HAP-1 (cell line): ENCODE measurements around the gene MYDGF.
"Not testable (repeated sequence)": the region's sequence is repeated elsewhere in the genome, so short reads cannot be mapped to it uniquely, and the experiment has no call there.

Experiments
- DNase-seq, 2 experiments: peaks; one replicate each; pipeline ENCODE4 v3.0.0-alpha.2; 2016 to 2020; ENCODE audit warnings: low spot score in 2 of 2
- H3K27me3 ChIP-seq: fragments of 250-450 bp; sonication (Bioruptor Pico); 2 replicates; pipeline ENCODE4 v1.5.1; 2020; ENCODE audit warnings: low read depth, mild to moderate bottlenecking, moderate library complexity
- H3K36me3 ChIP-seq: fragments of 250-450 bp; sonication (Bioruptor Pico); replicated peaks from 2 replicates; pipeline ENCODE4 v1.5.1; 2020; ENCODE audit warnings: mild to moderate bottlenecking
- H3K4me1 ChIP-seq: fragments of 250-450 bp; sonication (Bioruptor Pico); 2 replicates; pipeline ENCODE4 v1.5.1; 2020; ENCODE audit warnings: mild to moderate bottlenecking
- H3K4me3 ChIP-seq: fragments of 250-450 bp; sonication (Bioruptor Pico); 2 replicates; pipeline ENCODE4 v1.5.1; 2020; ENCODE audit warnings: mild to moderate bottlenecking, moderate library complexity
- H3K9me3 ChIP-seq: fragments of 250-450 bp; sonication (Bioruptor Pico); 2 replicates; pipeline ENCODE4 v1.5.1; 2020; ENCODE audit warnings: mild to moderate bottlenecking, moderate library complexity
- in situ Hi-C: fragments of 300-500 bp; cut with MboI; formaldehyde crosslinking; loops from 3 replicates; pipeline ENCODE4 v1.14.3; 2020; ENCODE audit warnings: low sequenced_read_pairs, inconsistent platforms, mixed read lengths

The MYDGF gene

GRCh38 chr19:4693471-4694121 lies 23.5 kb upstream of the MYDGF start:
- peaks cover 5% of the 10 kb centered on the region; the same call in 1 of the 2 replicates for H3K4me1 ChIP-seq
- peaks cover 61% of the 10 kb centered on the region for H3K36me3 ChIP-seq
- no peaks in the 10 kb centered on the region for H3K9me3 ChIP-seq
- no peaks in the 10 kb centered on the region for H3K27me3 ChIP-seq
- H3K4me3 ChIP-seq = no peak overlapping the region
- in situ Hi-C loops = no loop called here
- DNase-seq = no peak

- Histone ChIP-seq H3K36me3 (peaks cover 67% of the 10 kb centered on the region), H3K9me3 (no peaks in the 10 kb centered on the region), H3K27me3 (no peaks in the 10 kb centered on the region), H3K4me1 (peaks cover 5% of the 10 kb centered on the region; the same call in 1 of the 2 replicates), H3K4me3 (no peak overlapping the region)
- no peak for DNase-seq
- in situ Hi-C loops = no loop called here
Measured at GRCh38 chr19:4693078-4693350, 22.9 kb upstream of the MYDGF start.

- in situ Hi-C loops = no loop called here
- H3K4me1 ChIP-seq = peaks cover 5% of the 10 kb centered on the region; the same call in 1 of the 2 replicates
- H3K9me3 ChIP-seq = no peaks in the 10 kb centered on the region
- no peaks in the 10 kb centered on the region for H3K27me3 ChIP-seq
- DNase-seq = no peak
- H3K36me3 ChIP-seq = peaks cover 65% of the 10 kb centered on the region
- H3K4me3 ChIP-seq = no peak overlapping the region
Measured at GRCh38 chr19:4692251-4693077, 22.3 kb upstream of the MYDGF start.

GRCh38 chr19:4691373-4691772 lies 21.2 kb upstream of the MYDGF start:
- Histone ChIP-seq H3K36me3 (peaks cover 62% of the 10 kb centered on the region), H3K27me3 (no peaks in the 10 kb centered on the region), H3K4me3 (no peak overlapping the region), H3K9me3 (no peaks in the 10 kb centered on the region), H3K4me1 (peaks cover under 1% of the 10 kb centered on the region; the same call in 1 of the 2 replicates)
- in situ Hi-C loops = no loop called here
- DNase-seq = no peak

- in situ Hi-C loops = no loop called here
- no peaks in the 10 kb centered on the region for H3K4me1 ChIP-seq
- no peaks in the 10 kb centered on the region for H3K27me3 ChIP-seq
- DNase-seq = no peak
- no peaks in the 10 kb centered on the region for H3K9me3 ChIP-seq
- no peak overlapping the region for H3K4me3 ChIP-seq
- H3K36me3 ChIP-seq = peaks cover 53% of the 10 kb centered on the region
Measured at GRCh38 chr19:4690361-4690760, 20.2 kb upstream of the MYDGF start.

- no peak for DNase-seq
- no peaks in the 10 kb centered on the region for H3K9me3 ChIP-seq
- no peaks in the 10 kb centered on the region for H3K4me1 ChIP-seq
- H3K27me3 ChIP-seq = no peaks in the 10 kb centered on the region
- H3K36me3 ChIP-seq = peaks cover 44% of the 10 kb centered on the region
- in situ Hi-C loops = no loop called here
- no peak overlapping the region for H3K4me3 ChIP-seq
Measured at GRCh38 chr19:4689403-4689802, 19.3 kb upstream of the MYDGF start.

- H3K4me3 ChIP-seq = no peak overlapping the region
- no peaks in the 10 kb centered on the region for H3K9me3 ChIP-seq
- no peaks in the 10 kb centered on the region for H3K27me3 ChIP-seq
- H3K4me1 ChIP-seq = no peaks in the 10 kb centered on the region
- in situ Hi-C loops = no loop called here
- no peak for DNase-seq
- peaks cover 37% of the 10 kb centered on the region for H3K36me3 ChIP-seq
Measured at GRCh38 chr19:4688587-4688986, 18.4 kb upstream of the MYDGF start.

GRCh38 chr19:4687396-4687795 lies 17.3 kb upstream of the MYDGF start:
- no peaks in the 10 kb centered on the region for H3K4me1 ChIP-seq
- H3K27me3 ChIP-seq = no peaks in the 10 kb centered on the region
- peaks cover 25% of the 10 kb centered on the region for H3K36me3 ChIP-seq
- H3K4me3 ChIP-seq = no peak overlapping the region
- DNase-seq = no peak
- H3K9me3 ChIP-seq = no peaks in the 10 kb centered on the region
- in situ Hi-C loops = no loop called here

GRCh38 chr19:4686700-4687099 lies 16.6 kb upstream of the MYDGF start:
- H3K36me3 ChIP-seq = peaks cover 23% of the 10 kb centered on the region
- no peak for DNase-seq
- H3K4me1 ChIP-seq = no peaks in the 10 kb centered on the region
- in situ Hi-C loops = no loop called here
- H3K27me3 ChIP-seq = no peaks in the 10 kb centered on the region
- no peak overlapping the region for H3K4me3 ChIP-seq
- H3K9me3 ChIP-seq = no peaks in the 10 kb centered on the region

GRCh38 chr19:4684312-4685095 lies 14.4 kb upstream of the MYDGF start:
- Histone ChIP-seq H3K36me3 (peaks cover 14% of the 10 kb centered on the region), H3K4me3 (no peak overlapping the region), H3K4me1 (no peaks in the 10 kb centered on the region), H3K27me3 (no peaks in the 10 kb centered on the region), H3K9me3 (no peaks in the 10 kb centered on the region)
- no peak for DNase-seq
- in situ Hi-C loops = no loop called here

- no peaks in the 10 kb centered on the region for H3K36me3 ChIP-seq
- in situ Hi-C loops = no loop called here
Measured at GRCh38 chr19:4682417-4683200, 12.5 kb upstream of the MYDGF start.

GRCh38 chr19:4680021-4680420 lies 9.9 kb upstream of the MYDGF start:
- H3K4me1 ChIP-seq, in situ Hi-C loops, H3K9me3 ChIP-seq, H3K27me3 ChIP-seq, H3K4me3 ChIP-seq, DNase-seq, H3K36me3 ChIP-seq: not testable (repeated sequence)

More at GRCh38 chr19:4682417-4683200, 12.5 kb upstream of the MYDGF start:
- no peak overlapping the region for H3K4me3 ChIP-seq
- no peak for DNase-seq
- no peaks in the 10 kb centered on the region for H3K27me3 ChIP-seq
- H3K9me3 ChIP-seq = no peaks in the 10 kb centered on the region
- no peaks in the 10 kb centered on the region for H3K4me1 ChIP-seq
